ENCODE measurements around the gene JAKMIP2. TPM values are rescaled to one million over a fixed set of nuclear protein-coding genes. Genes with fewer than 3 reads are reported as not detected.

The JAKMIP2 gene
- total RNA-seq, 1 experiment from 2014 or later = not detected

- Histone ChIP-seq H3K27me3 (ENCODE audit: insufficient read depth, low read length) (peaks cover 37% of the 10 kb centered on the region), H3K9me2 (ENCODE audit: insufficient read depth) (no peaks in the 10 kb centered on the region), H3K27ac (ENCODE audit: low read depth, low read length) (no peak overlapping the region), H3K9me3 (ENCODE audit: control insufficient read depth in 1 of 2, insufficient read depth in 1 of 2, low read depth in 1 of 2, low read length in 2 of 2) (no peaks in the 10 kb centered on the region), H3K79me2 (ENCODE audit: insufficient read depth, low read length) (no peaks in the 10 kb centered on the region), H2AFZ (ENCODE audit: low read depth, low read length, poor library complexity, severe bottlenecking) (no peak overlapping the region), H3K36me3 (ENCODE audit: control insufficient read depth in 1 of 2, insufficient read depth in 2 of 2, low read length in 2 of 2) (no peaks in the 10 kb centered on the region), H3K4me2 (ENCODE audit: low read length) (no peak overlapping the region), H3K4me1 (ENCODE audit: control insufficient read depth in 1 of 2, insufficient read depth in 2 of 2, low read length in 2 of 2) (no peaks in the 10 kb centered on the region), H3K4me3 (replicated peaks in 1 of 2; ENCODE audit: low read depth in 1 of 2, low read length in 2 of 2) (no peak overlapping the region), H3K9ac (ENCODE audit: low read length) (no peak overlapping the region), H4K20me1 (ENCODE audit: insufficient read depth) (no peaks in the 10 kb centered on the region)
- no TSS peak for BruUV-seq (replicated peaks)
- intact Hi-C loops (cut with micrococcal nuclease) = no loop called here
- no peak for ATAC-seq
- ChIA-PET CTCF (no interaction called here), POLR2A (no interaction called here), RAD21 (ENCODE audit: low non-redundant PET in 1 of 2, low total read pairs in 2 of 2, uncharacterized antibody in 2 of 2, unreplicated experiment in 2 of 2) (no interaction called here)
- TF ChIP-seq SRF (IDR thresholded peaks at IDR 0.05; ENCODE audit: low read depth) (no peak), SP1 (IDR thresholded peaks at IDR 0.05; ENCODE audit: low read depth) (no peak), ZNF274 (IDR thresholded peaks at IDR 0.05; ENCODE audit: low read depth, low read length) (no peak), CBX3 (IDR thresholded peaks at IDR 0.05; ENCODE audit: low read depth) (no peak), FOSL1 (IDR thresholded peaks at IDR 0.05; ENCODE audit: low read depth) (no peak), MAX (IDR thresholded peaks at IDR 0.05) (no peak), POLR2A (IDR thresholded peaks at IDR 0.05; ENCODE audit: borderline replicate concordance, extremely low read depth, insufficient read depth, insufficient read length) (no peak)
- TF ChIP-seq, protein P1, sequence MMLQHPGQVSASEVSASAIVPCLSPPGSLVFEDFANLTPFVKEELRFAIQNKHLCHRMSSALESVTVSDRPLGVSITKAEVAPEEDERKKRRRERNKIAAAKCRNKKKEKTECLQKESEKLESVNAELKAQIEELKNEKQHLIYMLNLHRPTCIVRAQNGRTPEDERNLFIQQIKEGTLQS (IDR thresholded peaks at IDR 0.05) = no peak
- TF ChIP-seq, protein P2, sequence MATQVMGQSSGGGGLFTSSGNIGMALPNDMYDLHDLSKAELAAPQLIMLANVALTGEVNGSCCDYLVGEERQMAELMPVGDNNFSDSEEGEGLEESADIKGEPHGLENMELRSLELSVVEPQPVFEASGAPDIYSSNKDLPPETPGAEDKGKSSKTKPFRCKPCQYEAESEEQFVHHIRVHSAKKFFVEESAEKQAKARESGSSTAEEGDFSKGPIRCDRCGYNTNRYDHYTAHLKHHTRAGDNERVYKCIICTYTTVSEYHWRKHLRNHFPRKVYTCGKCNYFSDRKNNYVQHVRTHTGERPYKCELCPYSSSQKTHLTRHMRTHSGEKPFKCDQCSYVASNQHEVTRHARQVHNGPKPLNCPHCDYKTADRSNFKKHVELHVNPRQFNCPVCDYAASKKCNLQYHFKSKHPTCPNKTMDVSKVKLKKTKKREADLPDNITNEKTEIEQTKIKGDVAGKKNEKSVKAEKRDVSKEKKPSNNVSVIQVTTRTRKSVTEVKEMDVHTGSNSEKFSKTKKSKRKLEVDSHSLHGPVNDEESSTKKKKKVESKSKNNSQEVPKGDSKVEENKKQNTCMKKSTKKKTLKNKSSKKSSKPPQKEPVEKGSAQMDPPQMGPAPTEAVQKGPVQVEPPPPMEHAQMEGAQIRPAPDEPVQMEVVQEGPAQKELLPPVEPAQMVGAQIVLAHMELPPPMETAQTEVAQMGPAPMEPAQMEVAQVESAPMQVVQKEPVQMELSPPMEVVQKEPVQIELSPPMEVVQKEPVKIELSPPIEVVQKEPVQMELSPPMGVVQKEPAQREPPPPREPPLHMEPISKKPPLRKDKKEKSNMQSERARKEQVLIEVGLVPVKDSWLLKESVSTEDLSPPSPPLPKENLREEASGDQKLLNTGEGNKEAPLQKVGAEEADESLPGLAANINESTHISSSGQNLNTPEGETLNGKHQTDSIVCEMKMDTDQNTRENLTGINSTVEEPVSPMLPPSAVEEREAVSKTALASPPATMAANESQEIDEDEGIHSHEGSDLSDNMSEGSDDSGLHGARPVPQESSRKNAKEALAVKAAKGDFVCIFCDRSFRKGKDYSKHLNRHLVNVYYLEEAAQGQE (IDR thresholded peaks at IDR 0.05; ENCODE audit: low read depth) = no peak
- no peak for DNase-seq (ENCODE audit: low read depth, low spot score)
These were observed 139.9 kb downstream of the JAKMIP2 start for GRCh38 chr5:147642666-147643065.

Data from HCT116 (cell line).